ENCODE data around the gene G6PC3.

Gene G6PC3

GRCh38 chr17:44084131-44084538, 13.6 kb downstream of the G6PC3 start:
- H3K4me3 ChIP-seq (ENCODE audit: low read depth, low read length): no peak overlapping the region
- peak; percentile 46 for TF ChIP-seq CTCF (IDR thresholded peaks at IDR 0.05; ENCODE audit: borderline replicate concordance, insufficient read depth, low read depth, low read length)

- H3K4me3 ChIP-seq (ENCODE audit: low read depth, low read length): no peak overlapping the region
- TF ChIP-seq CTCF (IDR thresholded peaks at IDR 0.05; ENCODE audit: borderline replicate concordance, insufficient read depth, low read depth, low read length): no peak
Observed at GRCh38 chr17:44084921-44085320, 14.4 kb downstream of the G6PC3 start.

GRCh38 chr17:44085908-44086307, 15.4 kb downstream of the G6PC3 start:
- no peak overlapping the region for H3K4me3 ChIP-seq (ENCODE audit: low read depth, low read length)
- TF ChIP-seq CTCF (IDR thresholded peaks at IDR 0.05; ENCODE audit: borderline replicate concordance, insufficient read depth, low read depth, low read length): no peak

- no peak overlapping the region for H3K4me3 ChIP-seq (ENCODE audit: low read depth, low read length)
Observed at GRCh38 chr17:44086364-44087311, 16.1 kb downstream of the G6PC3 start.

DNA sequence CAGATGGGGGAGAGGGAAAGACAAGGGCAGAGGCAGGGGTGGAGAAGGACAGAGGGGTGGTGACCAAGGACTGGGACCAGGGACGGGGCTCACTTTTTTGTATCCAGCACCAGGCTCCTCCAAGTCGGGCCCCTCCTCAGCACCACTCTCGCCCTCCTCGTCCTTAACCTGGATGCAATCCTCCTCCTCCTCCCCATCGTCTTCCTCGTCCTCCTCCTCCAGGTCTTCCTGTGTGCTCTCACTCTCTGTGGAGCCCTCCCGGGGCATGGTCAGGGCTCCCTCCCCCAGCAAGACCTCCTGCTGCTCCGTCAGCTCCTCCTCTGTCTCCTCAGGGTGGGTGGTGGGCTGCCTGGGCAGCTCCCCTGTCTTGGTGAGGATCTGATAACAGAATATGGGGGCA, 16.8 kb downstream of the G6PC3 start:
- H3K4me3 ChIP-seq (ENCODE audit: low read depth, low read length): no peak overlapping the region
- no peak for TF ChIP-seq CTCF (IDR thresholded peaks at IDR 0.05; ENCODE audit: borderline replicate concordance, insufficient read depth, low read depth, low read length)

More at GRCh38 chr17:44086364-44087311, 16.1 kb downstream of the G6PC3 start:
- no peak for TF ChIP-seq CTCF (IDR thresholded peaks at IDR 0.05; ENCODE audit: borderline replicate concordance, insufficient read depth, low read depth, low read length)

GRCh38 chr17:44088254-44088653, 17.7 kb downstream of the G6PC3 start:
- TF ChIP-seq CTCF (IDR thresholded peaks at IDR 0.05; ENCODE audit: borderline replicate concordance, insufficient read depth, low read depth, low read length): no peak
- no peak overlapping the region for H3K4me3 ChIP-seq (ENCODE audit: low read depth, low read length)

All from GM12875 (cell line).